Sigmoid colon (tissue), 3 donors: Measurements from ENCODE around the gene MEGF11.

Source experiments
- CTCF ChIP-seq, 4 experiments: fragments of 450-650 bp in 3 of 4; fragments of 200-600 bp in 1 of 4; IDR thresholded peaks; one replicate each; pipeline ENCODE4 v1.5.1; 2016 to 2019; ENCODE audit warnings: antibody characterized with exemption in 4 of 4, mild to moderate bottlenecking in 3 of 4, moderate library complexity in 2 of 4
- POLR2A ChIP-seq, 2 donors: fragments of 450-650 bp; IDR thresholded peaks; one replicate each; pipeline ENCODE4 v1.6.1; 2016; ENCODE audit warnings: antibody characterized with exemption in 2 of 2, mild to moderate bottlenecking in 2 of 2, moderate library complexity in 2 of 2

- TF ChIP-seq POLR2A (IDR thresholded peaks at IDR 0.05) (no peak), CTCF (IDR thresholded peaks at IDR 0.05) (no peak)
Measured at GRCh38 chr15:66167854-66168253, 85.7 kb downstream of the MEGF11 start.
